WTC11 (cell line): Measurements from ENCODE around the gene ADK. TPM values are rescaled to one million over a fixed set of nuclear protein-coding genes. Genes with fewer than 3 reads are reported as not detected.

Experiments used
- ATAC-seq: fragments of 200-7000 bp; cut with Tn5 transposase; 2 replicates; pipeline ENCODE4 v1.10.0; 2021; ENCODE audit warnings: mild to moderate bottlenecking, moderate library complexity
- CTCF ChIA-PET: fragments of 300-600 bp; sonication (Branson Sonifier 250); formaldehyde crosslinking; loops from one replicate; lab custom pipeline; 2021; ENCODE audit warnings: antibody characterized with exemption; lab: Charles Lee
- POLR2A ChIA-PET: fragments of 350-600 bp; sonication (Branson Sonifier 250); formaldehyde crosslinking; loops from one replicate; lab custom pipeline; 2021; ENCODE audit warnings: antibody characterized with exemption; lab: Charles Lee
- DNase-seq: peaks from one replicate; pipeline ENCODE4 v3.0.0; 2021; ENCODE audit warnings: low spot score
- H3K27ac Mint-ChIP-seq: 2 replicates; pipeline ENCODE4 v1.8.0; 2021; ENCODE audit warnings: mixed read lengths
- H3K27me3 Mint-ChIP-seq: 2 replicates; pipeline ENCODE4 v1.8.0; 2021; ENCODE audit warnings: low read depth, mild to moderate bottlenecking, moderate library complexity, mixed read lengths
- H3K36me3 Mint-ChIP-seq: 2 replicates; pipeline ENCODE4 v1.8.0; 2021; ENCODE audit warnings: mixed read lengths
- H3K4me1 Mint-ChIP-seq: 2 replicates; pipeline ENCODE4 v1.8.0; 2022; ENCODE audit warnings: mixed read lengths
- H3K4me3 Mint-ChIP-seq: 2 replicates; pipeline ENCODE4 v1.8.0; 2021; ENCODE audit warnings: mild to moderate bottlenecking, moderate library complexity, mixed read lengths
- H3K9me3 Mint-ChIP-seq: 2 replicates; pipeline ENCODE4 v1.8.0; 2021; ENCODE audit warnings: mixed read lengths
- ATF1 ChIP-seq: sonication (generic); formaldehyde crosslinking; IDR thresholded peaks from 2 replicates; pipeline ENCODE4 v1.8.1; 2023; ENCODE audit warnings: mild to moderate bottlenecking, moderate library complexity, missing genetic modification reagents
- CBFB ChIP-seq: sonication (generic); formaldehyde crosslinking; IDR thresholded peaks from 2 replicates; pipeline ENCODE4 v1.8.1; 2022; ENCODE audit warnings: mild to moderate bottlenecking, low read depth, missing genetic modification reagents
- CREM ChIP-seq: sonication (generic); formaldehyde crosslinking; IDR thresholded peaks from 2 replicates; pipeline ENCODE4 v1.8.1; 2022; ENCODE audit warnings: mild to moderate bottlenecking, missing genetic modification reagents, moderate library complexity
- CTCF ChIP-seq: fragments of 200-600 bp; IDR thresholded peaks from 2 replicates; pipeline ENCODE4 v1.8.0; 2022; ENCODE audit warnings: antibody characterized with exemption
- ELF4 ChIP-seq: sonication (generic); formaldehyde crosslinking; IDR thresholded peaks from 2 replicates; pipeline ENCODE4 v1.8.1; 2022; ENCODE audit warnings: low read depth, mild to moderate bottlenecking, moderate library complexity, missing genetic modification reagents
- EMX1 ChIP-seq: fragments of 250-450 bp; sonication (Bioruptor Pico); IDR thresholded peaks from 2 replicates; pipeline ENCODE4 v1.8.0; 2021; ENCODE audit warnings: mild to moderate bottlenecking
- GRHL2 ChIP-seq: fragments of 250-450 bp; sonication (Bioruptor Pico); IDR thresholded peaks from 2 replicates; pipeline ENCODE4 v1.8.0; 2022; ENCODE audit warnings: mild to moderate bottlenecking, moderate library complexity; ENCODE audit not compliant: insufficient replicate concordance, severe bottlenecking
- KAT7 ChIP-seq: sonication (generic); formaldehyde crosslinking; IDR thresholded peaks from 2 replicates; pipeline ENCODE4 v1.8.1; 2023; ENCODE audit warnings: missing genetic modification reagents, mild to moderate bottlenecking, borderline replicate concordance
- MYBL2 ChIP-seq: sonication (generic); formaldehyde crosslinking; IDR thresholded peaks from 2 replicates; pipeline ENCODE4 v1.8.1; 2023; ENCODE audit warnings: mild to moderate bottlenecking, moderate library complexity, missing genetic modification reagents
- NR2C2 ChIP-seq: sonication (generic); formaldehyde crosslinking; IDR thresholded peaks from 2 replicates; pipeline ENCODE4 v1.8.0; 2022; ENCODE audit warnings: mild to moderate bottlenecking, missing genetic modification reagents
- NR3C1 ChIP-seq: sonication (generic); formaldehyde crosslinking; conservative IDR thresholded peaks from 2 replicates; pipeline ENCODE4 v1.8.1; 2023; ENCODE audit warnings: low read depth, mild to moderate bottlenecking, missing genetic modification reagents
- OVOL2 ChIP-seq: fragments of 250-450 bp; sonication (Bioruptor Pico); IDR thresholded peaks from 2 replicates; pipeline ENCODE4 v1.9.0; 2021; ENCODE audit warnings: mild to moderate bottlenecking, borderline replicate concordance
- RELA ChIP-seq: sonication (generic); formaldehyde crosslinking; IDR thresholded peaks from 2 replicates; pipeline ENCODE4 v1.8.1; 2022; ENCODE audit warnings: missing genetic modification reagents, mild to moderate bottlenecking, borderline replicate concordance
- RORB ChIP-seq: fragments of 250-450 bp; sonication (Bioruptor Pico); IDR thresholded peaks from 2 replicates; pipeline ENCODE4 v1.9.0; 2021; ENCODE audit warnings: mild to moderate bottlenecking
- SOX15 ChIP-seq: fragments of 250-450 bp; sonication (Bioruptor Pico); IDR thresholded peaks from 2 replicates; pipeline ENCODE4 v1.9.0; 2021; ENCODE audit warnings: mild to moderate bottlenecking
- ZNF138 ChIP-seq: sonication (generic); formaldehyde crosslinking; conservative IDR thresholded peaks from 2 replicates; pipeline ENCODE4 v1.8.1; 2022; ENCODE audit warnings: mild to moderate bottlenecking, moderate library complexity, missing genetic modification reagents
- ZNF263 ChIP-seq: sonication (generic); formaldehyde crosslinking; IDR thresholded peaks from 2 replicates; pipeline ENCODE4 v1.8.1; 2022; ENCODE audit warnings: low read depth, mild to moderate bottlenecking, moderate library complexity, missing genetic modification reagents
- total RNA-seq: library from RNA; stranded (reverse); gene quantifications from 3 replicates; pipeline ENCODE4 v1.2.3, GENCODE V29; 2021
- TF ChIP-seq, protein P1 (sequence below): fragments of 250-450 bp; sonication (Bioruptor Pico); IDR thresholded peaks from 2 replicates; pipeline ENCODE4 v1.9.0; 2021; ENCODE audit warnings: mild to moderate bottlenecking
- TF ChIP-seq, protein P2 (sequence below): sonication (generic); formaldehyde crosslinking; conservative IDR thresholded peaks from 2 replicates; pipeline ENCODE4 v1.8.1; 2022; ENCODE audit warnings: mild to moderate bottlenecking, missing genetic modification reagents
- TF ChIP-seq, protein P3 (sequence below): fragments of 250-450 bp; sonication (Bioruptor Pico); IDR thresholded peaks from 2 replicates; pipeline ENCODE4 v2.1.2; 2022; ENCODE audit warnings: mild to moderate bottlenecking, moderate library complexity
- TF ChIP-seq, protein P4 (sequence below): sonication (generic); formaldehyde crosslinking; conservative IDR thresholded peaks from 2 replicates; pipeline ENCODE4 v1.8.1; 2023; ENCODE audit warnings: mild to moderate bottlenecking, low read depth, missing genetic modification reagents, moderate library complexity
- TF ChIP-seq, protein P5 (sequence below): fragments of 250-450 bp; sonication (Bioruptor Pico); IDR thresholded peaks from 2 replicates; pipeline ENCODE4 v1.9.0; 2021; ENCODE audit warnings: moderate library complexity, mild to moderate bottlenecking, inconsistent platforms, borderline replicate concordance
- TF ChIP-seq, protein P6 (sequence below): sonication (generic); formaldehyde crosslinking; IDR thresholded peaks from 2 replicates; pipeline ENCODE4 v1.8.0; 2022; ENCODE audit warnings: mild to moderate bottlenecking, missing genetic modification reagents
- TF ChIP-seq, protein P7 (sequence below): sonication (generic); formaldehyde crosslinking; IDR thresholded peaks from 2 replicates; pipeline ENCODE4 v1.8.1; 2023; ENCODE audit warnings: mild to moderate bottlenecking, missing genetic modification reagents, moderate library complexity

The ADK gene
- total RNA-seq, 1 experiment from 2014 or later: 32.7 TPM

DNA sequence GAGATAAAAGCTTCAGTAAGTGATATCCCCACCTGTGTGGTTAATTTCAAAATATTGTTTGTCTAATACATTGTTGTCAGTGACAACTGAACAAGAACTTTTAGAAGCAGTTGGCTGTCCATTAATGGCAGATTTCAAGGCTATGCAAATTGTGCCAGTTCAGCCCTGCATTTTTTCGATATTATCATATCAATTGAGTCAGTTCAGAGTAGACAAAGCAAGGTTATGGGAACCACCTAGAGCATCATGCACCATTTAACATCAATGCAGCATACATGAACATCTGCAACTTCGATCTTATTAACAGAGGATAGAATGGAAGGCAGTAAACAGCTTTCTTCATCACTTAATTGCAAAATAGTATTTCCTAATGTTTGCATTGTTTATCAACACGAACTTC lies 494.7 kb downstream of the ADK start (continued):
- TF ChIP-seq ATF1 (CRISPR knock-in tag) (no peak), GRHL2 (no peak), CREM (CRISPR knock-in tag) (no peak), CBFB (no peak), NR3C1 (CRISPR knock-in tag) (no peak), RORB (CRISPR knock-in tag) (no peak)
- TF ChIP-seq, protein P1, sequence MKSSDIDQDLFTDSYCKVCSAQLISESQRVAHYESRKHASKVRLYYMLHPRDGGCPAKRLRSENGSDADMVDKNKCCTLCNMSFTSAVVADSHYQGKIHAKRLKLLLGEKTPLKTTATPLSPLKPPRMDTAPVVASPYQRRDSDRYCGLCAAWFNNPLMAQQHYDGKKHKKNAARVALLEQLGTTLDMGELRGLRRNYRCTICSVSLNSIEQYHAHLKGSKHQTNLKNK: no peak

DNA sequence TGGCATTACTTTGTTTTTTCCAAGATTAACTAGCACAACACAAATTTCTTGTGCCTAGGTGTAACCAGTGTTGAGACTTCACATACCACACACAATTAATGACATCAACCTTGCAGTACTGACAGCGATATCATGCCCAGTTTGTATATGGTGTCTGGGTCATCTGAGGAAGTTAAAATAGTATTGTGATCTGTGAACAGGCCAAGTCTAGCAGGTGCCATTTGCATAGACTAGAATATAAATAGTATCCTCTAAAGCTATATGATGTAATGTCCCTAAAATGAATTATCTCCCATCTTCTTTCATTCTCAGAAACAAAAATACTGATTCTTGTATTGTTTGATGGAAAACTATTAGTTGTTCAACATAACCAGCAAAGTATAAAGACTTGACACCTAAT lies 499.6 kb downstream of the ADK start:
- Mint-ChIP-seq H3K36me3 (0 out of 2 replicates have a peak, but pooled peaks cover 3% of the 10 kb centered on the region), H3K4me1 (peaks cover 14% of the 10 kb centered on the region), H3K4me3 (no peak overlapping the region), H3K27ac (no peak overlapping the region), H3K9me3 (peaks cover 4% of the 10 kb centered on the region; the same call in 1 of the 2 replicates), H3K27me3 (no peaks in the 10 kb centered on the region)
- ATAC-seq (no peak), DNase-seq (no peak)
- POLR2A ChIA-PET: no interaction called here
- CTCF ChIA-PET: no interaction called here
- TF ChIP-seq KAT7 (CRISPR knock-in tag) (no peak), RORB (CRISPR knock-in tag) (no peak), ELF4 (CRISPR knock-in tag) (no peak), MYBL2 (CRISPR knock-in tag) (no peak), ZNF263 (CRISPR knock-in tag) (no peak), CTCF (no peak), RELA (CRISPR knock-in tag) (no peak), EMX1 (CRISPR knock-in tag) (no peak), SOX15 (CRISPR knock-in tag) (no peak), ZNF138 (CRISPR knock-in tag) (no peak), NR2C2 (CRISPR knock-in tag) (no peak), OVOL2 (CRISPR knock-in tag) (no peak)
- TF ChIP-seq, protein P2, sequence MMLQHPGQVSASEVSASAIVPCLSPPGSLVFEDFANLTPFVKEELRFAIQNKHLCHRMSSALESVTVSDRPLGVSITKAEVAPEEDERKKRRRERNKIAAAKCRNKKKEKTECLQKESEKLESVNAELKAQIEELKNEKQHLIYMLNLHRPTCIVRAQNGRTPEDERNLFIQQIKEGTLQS (CRISPR knock-in tag): no peak
- TF ChIP-seq, protein P3, sequence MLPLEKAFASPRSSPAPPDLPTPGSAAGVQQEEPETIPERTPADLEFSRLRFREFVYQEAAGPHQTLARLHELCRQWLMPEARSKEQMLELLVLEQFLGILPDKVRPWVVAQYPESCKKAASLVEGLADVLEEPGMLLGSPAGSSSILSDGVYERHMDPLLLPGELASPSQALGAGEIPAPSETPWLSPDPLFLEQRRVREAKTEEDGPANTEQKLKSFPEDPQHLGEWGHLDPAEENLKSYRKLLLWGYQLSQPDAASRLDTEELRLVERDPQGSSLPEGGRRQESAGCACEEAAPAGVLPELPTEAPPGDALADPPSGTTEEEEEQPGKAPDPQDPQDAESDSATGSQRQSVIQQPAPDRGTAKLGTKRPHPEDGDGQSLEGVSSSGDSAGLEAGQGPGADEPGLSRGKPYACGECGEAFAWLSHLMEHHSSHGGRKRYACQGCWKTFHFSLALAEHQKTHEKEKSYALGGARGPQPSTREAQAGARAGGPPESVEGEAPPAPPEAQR (CRISPR knock-in tag): no peak
- TF ChIP-seq, protein P4, sequence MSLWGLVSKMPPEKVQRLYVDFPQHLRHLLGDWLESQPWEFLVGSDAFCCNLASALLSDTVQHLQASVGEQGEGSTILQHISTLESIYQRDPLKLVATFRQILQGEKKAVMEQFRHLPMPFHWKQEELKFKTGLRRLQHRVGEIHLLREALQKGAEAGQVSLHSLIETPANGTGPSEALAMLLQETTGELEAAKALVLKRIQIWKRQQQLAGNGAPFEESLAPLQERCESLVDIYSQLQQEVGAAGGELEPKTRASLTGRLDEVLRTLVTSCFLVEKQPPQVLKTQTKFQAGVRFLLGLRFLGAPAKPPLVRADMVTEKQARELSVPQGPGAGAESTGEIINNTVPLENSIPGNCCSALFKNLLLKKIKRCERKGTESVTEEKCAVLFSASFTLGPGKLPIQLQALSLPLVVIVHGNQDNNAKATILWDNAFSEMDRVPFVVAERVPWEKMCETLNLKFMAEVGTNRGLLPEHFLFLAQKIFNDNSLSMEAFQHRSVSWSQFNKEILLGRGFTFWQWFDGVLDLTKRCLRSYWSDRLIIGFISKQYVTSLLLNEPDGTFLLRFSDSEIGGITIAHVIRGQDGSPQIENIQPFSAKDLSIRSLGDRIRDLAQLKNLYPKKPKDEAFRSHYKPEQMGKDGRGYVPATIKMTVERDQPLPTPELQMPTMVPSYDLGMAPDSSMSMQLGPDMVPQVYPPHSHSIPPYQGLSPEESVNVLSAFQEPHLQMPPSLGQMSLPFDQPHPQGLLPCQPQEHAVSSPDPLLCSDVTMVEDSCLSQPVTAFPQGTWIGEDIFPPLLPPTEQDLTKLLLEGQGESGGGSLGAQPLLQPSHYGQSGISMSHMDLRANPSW: no peak
- TF ChIP-seq, protein P1: no peak
- TF ChIP-seq, protein P5, sequence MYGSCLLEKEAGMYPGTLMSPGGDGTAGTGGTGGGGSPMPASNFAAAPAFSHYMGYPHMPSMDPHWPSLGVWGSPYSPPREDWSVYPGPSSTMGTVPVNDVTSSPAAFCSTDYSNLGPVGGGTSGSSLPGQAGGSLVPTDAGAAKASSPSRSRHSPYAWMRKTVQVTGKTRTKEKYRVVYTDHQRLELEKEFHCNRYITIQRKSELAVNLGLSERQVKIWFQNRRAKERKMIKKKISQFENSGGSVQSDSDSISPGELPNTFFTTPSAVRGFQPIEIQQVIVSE: no peak
- TF ChIP-seq, protein P6, sequence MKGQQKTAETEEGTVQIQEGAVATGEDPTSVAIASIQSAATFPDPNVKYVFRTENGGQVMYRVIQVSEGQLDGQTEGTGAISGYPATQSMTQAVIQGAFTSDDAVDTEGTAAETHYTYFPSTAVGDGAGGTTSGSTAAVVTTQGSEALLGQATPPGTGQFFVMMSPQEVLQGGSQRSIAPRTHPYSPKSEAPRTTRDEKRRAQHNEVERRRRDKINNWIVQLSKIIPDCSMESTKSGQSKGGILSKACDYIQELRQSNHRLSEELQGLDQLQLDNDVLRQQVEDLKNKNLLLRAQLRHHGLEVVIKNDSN (CRISPR knock-in tag): no peak
- TF ChIP-seq, protein P7, sequence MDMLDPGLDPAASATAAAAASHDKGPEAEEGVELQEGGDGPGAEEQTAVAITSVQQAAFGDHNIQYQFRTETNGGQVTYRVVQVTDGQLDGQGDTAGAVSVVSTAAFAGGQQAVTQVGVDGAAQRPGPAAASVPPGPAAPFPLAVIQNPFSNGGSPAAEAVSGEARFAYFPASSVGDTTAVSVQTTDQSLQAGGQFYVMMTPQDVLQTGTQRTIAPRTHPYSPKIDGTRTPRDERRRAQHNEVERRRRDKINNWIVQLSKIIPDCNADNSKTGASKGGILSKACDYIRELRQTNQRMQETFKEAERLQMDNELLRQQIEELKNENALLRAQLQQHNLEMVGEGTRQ (CRISPR knock-in tag): no peak
